ENCODE results near the gene H2AZ2.
"Not testable (repeated sequence)": the region's sequence is repeated elsewhere in the genome, so short reads cannot be mapped to it uniquely, and the experiment has no call there.

The H2AZ2 gene

GRCh38 chr7:44785218-44785617 lies 62.7 kb downstream of the H2AZ2 start:
- DNase-seq (ENCODE audit: low read depth in 2 of 2), result not testable (repeated sequence)

DNA sequence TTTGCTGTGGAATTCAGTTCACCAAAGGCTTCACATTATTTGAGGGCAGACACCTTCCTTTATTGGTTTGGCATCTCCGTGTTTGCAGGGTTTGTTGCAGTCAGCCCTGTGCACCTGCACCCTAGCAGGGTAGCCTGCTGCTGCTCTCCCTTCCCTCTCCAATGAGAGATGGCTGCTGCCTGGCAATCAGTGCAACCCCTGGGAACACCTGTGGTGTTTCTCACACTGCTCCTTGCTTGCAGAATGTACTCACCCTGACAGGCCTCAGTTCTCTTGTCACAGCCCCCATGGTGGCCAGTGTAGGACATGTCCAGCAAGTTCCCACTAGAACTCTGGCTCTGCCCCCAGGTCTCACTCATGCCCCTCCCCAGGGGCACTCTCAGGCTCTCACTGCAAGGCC lies 63.5 kb downstream of the H2AZ2 start:
- no peak for DNase-seq (ENCODE audit: low read depth in 2 of 2)

- no peak for DNase-seq (ENCODE audit: low read depth in 2 of 2)
Observed at GRCh38 chr7:44783407-44783806, 64.5 kb downstream of the H2AZ2 start.

DNA sequence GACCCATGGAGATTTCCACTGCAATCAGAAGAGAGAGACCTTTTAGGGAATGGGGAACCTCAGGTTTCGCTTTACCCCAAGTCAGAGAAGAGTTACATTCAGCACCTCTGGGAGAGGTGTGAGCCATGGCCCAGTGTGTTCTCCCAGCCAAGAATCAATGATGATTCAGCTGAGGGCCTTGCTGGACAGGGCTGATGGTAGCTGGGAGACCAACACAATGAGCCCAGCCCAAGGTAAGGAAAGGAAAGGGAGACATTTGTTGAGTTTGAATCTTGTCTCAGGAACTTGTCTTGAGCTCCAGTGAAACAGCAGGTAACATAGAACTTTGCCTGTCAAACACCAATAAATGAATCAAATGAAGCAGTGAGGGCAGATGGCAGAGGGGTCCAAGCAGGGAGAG lies 65.4 kb downstream of the H2AZ2 start:
- DNase-seq (ENCODE audit: low read depth in 2 of 2), result no peak

All from stimulated activated CD4-positive, alpha-beta T cell treated with anti-CD3 and anti-CD28 coated beads, Interleukin-4, amount 100 ng/mL, for 48 hours (primary cell).